ENCODE measurements around the gene REEP6.
A peak's percentile ranks its signal among the peaks of the same experiment; 100 is the strongest.
"Not testable (repeated sequence)": the region's sequence is repeated elsewhere in the genome, so short reads cannot be mapped to it uniquely, and the experiment has no call there.

REEP6 gene

GRCh38 chr19:1472231-1473084, 18.5 kb upstream of the REEP6 start:
- DNase-seq (ENCODE audit: low read depth in 2 of 2), result no peak

GRCh38 chr19:1473085-1473851, 17.7 kb upstream of the REEP6 start:
- DNase-seq (ENCODE audit: low read depth in 2 of 2), result no peak

- no peak for DNase-seq (ENCODE audit: low read depth in 2 of 2)
Observed at GRCh38 chr19:1474011-1474764, 16.8 kb upstream of the REEP6 start.

- no peak for DNase-seq (ENCODE audit: low read depth in 2 of 2)
Observed at GRCh38 chr19:1474765-1475351, 16.1 kb upstream of the REEP6 start.

GRCh38 chr19:1475751-1476437, 15.1 kb upstream of the REEP6 start:
- DNase-seq (ENCODE audit: low read depth in 2 of 2), result no peak

- not testable (repeated sequence) for DNase-seq (ENCODE audit: low read depth in 2 of 2)
Observed at GRCh38 chr19:1477056-1477455, 13.9 kb upstream of the REEP6 start.

- peak; percentile 77 to 83 for DNase-seq (ENCODE audit: low read depth in 2 of 2)
Observed at GRCh38 chr19:1478934-1479707, 11.9 kb upstream of the REEP6 start, which contains the start of gene C19orf25. TSS of gene C19orf25 (minus strand) at chr19:1479215. CDS start at chr19:1478903, 312 bp downstream.

- DNase-seq (ENCODE audit: low read depth in 2 of 2), result no peak
Observed at GRCh38 chr19:1481224-1481892, 9.6 kb upstream of the REEP6 start.

- no peak for DNase-seq (ENCODE audit: low read depth in 2 of 2)
Observed at GRCh38 chr19:1481893-1482360, 9.1 kb upstream of the REEP6 start.

GRCh38 chr19:1482361-1483130, 8.4 kb upstream of the REEP6 start:
- no peak for DNase-seq (ENCODE audit: low read depth in 2 of 2)

- DNase-seq (ENCODE audit: low read depth in 2 of 2), result no peak
Observed at GRCh38 chr19:1483131-1483978, 7.6 kb upstream of the REEP6 start.

- no peak for DNase-seq (ENCODE audit: low read depth in 2 of 2)
Observed at GRCh38 chr19:1483979-1484428, 7.0 kb upstream of the REEP6 start.

- no peak for DNase-seq (ENCODE audit: low read depth in 2 of 2)
Observed at GRCh38 chr19:1486720-1487575, 4.0 kb upstream of the REEP6 start.

- DNase-seq (ENCODE audit: low read depth in 2 of 2), result no peak
Observed at GRCh38 chr19:1487576-1488281, 3.3 kb upstream of the REEP6 start.

GRCh38 chr19:1488282-1488601, 2.7 kb upstream of the REEP6 start:
- DNase-seq (ENCODE audit: low read depth in 2 of 2), result no peak
